NCI-H2196 treated with DMSO at 0.1 percent for 48 hours (cell line): ENCODE results near the gene MRGPRX2.

Source experiments
- DNase-seq: peaks from one replicate; lab custom pipeline; 2025; ENCODE audit not compliant: unreplicated experiment; lab: John Stamatoyannopoulos, UW

Gene MRGPRX2

DNA sequence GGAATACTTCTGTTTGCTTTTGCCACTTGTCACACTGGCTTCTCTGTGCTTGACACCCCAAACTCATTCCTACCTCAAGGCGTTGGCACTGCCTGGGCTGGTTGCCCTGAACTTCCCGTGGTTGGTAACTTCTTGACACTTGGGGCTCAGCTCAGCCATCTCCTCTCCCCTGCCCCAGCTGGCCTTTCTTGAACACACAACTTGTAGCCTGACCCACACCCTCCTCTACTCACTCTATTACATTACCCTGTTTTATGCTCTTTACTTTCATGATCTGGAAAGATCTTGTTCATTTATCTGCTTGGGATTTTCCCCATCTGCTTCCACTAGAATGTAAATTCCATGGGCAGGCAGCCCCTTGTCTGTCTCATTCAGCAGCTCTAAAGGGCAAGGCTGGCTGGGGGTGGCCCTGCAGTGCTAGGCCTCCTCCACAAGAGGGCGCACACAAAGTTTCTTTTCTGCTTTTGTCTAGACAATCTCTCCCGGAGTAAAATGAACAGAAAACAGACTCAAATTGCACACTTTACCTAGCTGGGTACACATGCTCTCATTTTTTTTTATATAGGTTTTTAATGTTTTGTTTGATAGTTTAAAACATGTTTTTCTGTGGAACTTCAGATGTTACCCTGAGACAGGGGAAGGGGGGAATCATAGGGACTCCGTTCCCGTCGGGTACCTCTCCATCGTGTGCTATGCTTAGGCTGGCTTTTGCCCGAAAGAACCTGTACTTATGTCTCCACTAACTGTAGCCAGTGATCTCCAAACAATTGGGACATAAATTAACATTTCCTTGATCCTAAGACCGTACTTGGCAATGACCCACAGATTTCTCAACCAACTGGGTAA lies 16.4 kb upstream of the MRGPRX2 start:
- DNase-seq, result peak; percentile 39

GRCh38 chr11:19075636-19076035 lies 15.1 kb upstream of the MRGPRX2 start:
- DNase-seq, result no peak

DNA sequence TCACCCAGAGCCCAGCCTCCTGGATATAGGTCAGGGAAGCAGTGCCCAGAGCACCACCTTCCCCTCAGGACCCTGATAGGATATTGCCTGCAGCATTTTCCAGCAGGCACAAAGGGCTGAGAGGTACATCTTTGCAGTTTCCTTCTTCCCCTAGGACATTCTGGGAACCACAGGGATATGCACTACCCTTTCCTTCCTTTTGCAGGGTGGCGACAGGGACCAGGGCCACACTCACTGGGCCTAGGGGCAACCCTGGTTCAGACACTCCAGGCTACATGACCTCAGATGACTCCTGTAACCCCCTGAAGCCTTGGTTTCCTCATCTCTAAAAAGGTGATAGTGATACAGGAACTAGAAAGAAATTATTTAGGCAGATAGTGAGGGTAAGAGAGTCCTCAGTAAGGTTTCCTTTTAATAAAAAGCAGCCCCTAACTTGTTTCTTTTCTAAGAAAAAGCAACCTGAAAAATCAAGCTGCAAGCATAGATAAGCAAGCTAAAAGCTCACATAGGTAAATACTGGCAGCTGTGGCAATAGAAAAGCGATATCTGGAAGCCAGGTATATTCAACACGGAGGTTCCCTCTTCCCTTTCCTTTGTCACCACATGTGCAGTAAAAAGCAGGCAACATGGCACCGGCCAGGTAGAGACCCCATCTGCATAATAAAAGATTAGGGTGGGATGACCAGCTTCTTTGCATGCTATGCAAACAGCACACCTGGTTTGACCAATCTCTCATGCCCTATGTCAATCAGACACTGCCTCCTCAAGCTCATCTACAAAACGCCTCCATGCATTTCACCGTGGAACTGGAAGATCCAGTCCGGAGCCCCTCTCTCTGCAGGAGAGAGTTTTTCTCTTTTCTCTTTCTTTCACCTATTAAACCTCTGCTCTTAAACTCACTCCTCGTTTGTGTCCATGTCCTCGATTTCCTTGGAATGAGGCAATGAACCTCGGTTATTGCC lies 13.2 kb upstream of the MRGPRX2 start:
- DNase-seq, result no peak

- DNase-seq, result no peak
These were observed 11.9 kb upstream of the MRGPRX2 start for GRCh38 chr11:19072464-19072863.

DNA sequence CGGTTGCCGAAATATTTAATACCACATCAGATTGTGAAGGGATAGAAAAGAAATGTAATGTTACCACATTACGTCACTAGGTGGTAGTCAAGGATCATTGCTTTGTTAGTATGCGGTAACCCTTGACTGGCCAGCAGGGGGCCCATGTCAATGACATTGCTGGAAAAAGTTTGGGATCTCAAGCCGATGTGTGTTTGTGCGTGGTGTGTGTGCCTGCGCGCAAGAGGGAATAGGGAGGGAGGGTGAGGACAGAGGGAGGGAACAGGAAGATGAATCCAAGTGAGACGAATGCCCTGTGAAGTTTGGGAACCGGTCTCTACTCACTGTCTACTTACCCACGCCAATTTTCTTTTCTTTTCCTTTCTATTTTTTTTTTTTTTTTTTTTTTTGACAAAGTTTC lies 10.7 kb upstream of the MRGPRX2 start:
- DNase-seq, result peak; percentile 73

DNA sequence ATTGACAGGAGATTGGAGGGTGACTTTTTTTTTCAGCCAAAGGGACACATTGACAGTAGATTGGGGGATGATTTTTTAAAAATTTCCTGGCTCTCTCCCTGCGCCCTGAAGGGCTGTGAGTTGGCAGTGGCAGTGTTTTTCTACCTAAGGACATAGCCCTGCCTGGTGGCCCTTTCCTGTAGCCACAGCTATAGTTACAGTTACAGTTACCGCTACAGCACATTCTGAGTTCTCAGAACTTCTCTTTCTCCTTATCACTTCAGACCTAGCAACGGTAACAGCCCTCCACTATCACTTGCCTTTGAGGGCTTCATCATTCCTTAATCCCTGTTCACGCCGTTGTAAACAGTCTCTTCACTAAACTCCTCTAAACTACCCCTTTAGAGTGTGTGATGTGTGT lies 684 bp downstream of the MRGPRX2 start:
- DNase-seq, result no peak

GRCh38 chr11:19055905-19056304 lies 4.6 kb downstream of the MRGPRX2 start:
- DNase-seq, result no peak

GRCh38 chr11:19055016-19055415 lies 5.5 kb downstream of the MRGPRX2 start:
- no peak for DNase-seq

DNA sequence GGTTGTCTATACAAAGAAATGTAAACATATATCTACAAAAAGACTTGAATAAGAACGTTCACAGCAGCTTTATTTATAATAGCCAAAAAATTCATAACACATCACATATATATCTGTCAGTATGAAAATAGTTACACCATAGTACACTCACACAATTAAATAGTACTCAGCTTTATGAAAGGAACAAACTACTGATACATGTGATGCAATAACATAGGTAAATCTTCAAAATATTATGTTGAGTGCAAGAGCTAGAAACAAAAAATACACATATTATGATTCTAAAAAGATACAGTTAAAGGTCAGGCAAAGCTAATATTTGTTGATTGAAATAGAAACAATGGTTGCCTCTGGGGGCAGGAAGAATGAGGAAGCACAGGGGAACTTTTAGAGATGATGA lies 6.6 kb downstream of the MRGPRX2 start:
- no peak for DNase-seq

DNA sequence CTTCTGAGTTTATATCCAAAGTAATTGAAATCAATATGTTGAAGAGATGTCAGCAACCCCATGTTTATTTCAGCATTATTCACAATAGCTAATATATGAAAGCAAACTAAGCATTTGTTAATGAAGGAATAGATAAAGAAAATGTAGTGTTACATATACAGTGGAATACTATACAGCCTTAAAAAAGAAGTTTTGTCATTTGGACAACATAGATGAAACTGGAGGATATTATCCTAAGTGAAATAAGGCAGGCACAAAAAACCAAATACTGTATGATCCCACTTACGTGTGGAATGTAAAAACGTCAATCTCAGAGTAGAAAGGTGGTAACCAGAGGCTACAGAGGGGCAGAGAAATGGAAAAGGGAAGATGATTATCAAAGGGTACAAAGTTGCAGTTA lies 10.2 kb downstream of the MRGPRX2 start:
- DNase-seq, result no peak

GRCh38 chr11:19049351-19049750 lies 11.2 kb downstream of the MRGPRX2 start:
- no peak for DNase-seq

DNA sequence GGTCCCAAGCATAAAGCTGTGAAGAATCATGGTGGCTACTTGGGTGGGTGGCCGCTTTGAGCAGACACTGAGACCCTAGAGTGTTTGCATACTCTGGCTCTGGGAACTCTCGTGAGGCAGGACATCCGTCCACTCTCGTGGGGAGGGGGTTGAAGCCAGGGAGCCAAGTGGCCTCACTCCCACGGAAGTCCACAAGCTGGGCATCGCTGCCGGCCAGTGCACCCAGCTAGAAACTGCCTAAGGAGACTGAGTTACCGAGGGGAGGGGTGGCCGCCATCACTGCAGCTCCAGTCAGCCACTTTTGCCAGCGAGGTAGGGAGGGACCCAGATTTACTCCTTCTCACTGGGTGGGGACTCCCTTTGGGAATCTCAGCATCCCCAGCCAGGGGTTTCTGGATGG lies 20.5 kb downstream of the MRGPRX2 start:
- no peak for DNase-seq

DNA sequence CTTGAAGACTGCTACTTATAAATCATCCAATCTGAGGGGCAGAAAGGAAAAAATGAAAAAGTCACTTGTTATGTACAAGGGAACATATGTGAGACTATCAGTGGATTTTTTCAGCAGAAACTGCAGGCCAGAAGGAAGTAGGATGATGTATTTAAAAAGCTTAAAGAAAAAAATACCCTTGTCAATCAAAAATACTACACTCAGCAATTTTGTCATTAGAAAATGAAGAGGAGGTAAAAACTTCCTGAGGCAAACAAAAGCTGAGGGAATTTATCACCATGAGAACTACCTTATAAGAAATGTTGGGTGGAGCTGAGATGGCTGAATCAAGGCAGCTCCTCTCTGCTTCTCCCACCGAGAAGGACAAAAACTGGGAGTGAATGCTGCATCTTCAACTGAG lies 21.1 kb downstream of the MRGPRX2 start:
- DNase-seq, result no peak

DNA sequence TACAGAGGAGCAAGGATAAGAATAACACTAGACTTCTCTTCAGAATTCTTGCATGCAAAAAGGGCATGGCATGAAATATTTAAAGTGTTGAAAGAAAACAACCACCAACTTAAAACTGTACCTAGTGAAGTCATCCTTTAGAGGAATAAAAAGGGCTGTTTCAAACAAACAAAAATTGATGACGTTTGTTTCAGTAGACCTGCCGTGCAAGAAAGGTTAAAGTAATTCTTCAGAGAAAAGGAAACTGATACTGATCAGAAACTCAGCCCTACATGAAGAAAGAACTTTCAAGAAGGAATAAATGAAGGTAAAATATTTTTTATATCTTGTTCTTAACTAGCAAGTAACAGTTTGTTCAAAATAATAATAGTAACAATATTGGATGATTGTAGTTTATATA lies 27.5 kb downstream of the MRGPRX2 start:
- DNase-seq, result no peak

DNA sequence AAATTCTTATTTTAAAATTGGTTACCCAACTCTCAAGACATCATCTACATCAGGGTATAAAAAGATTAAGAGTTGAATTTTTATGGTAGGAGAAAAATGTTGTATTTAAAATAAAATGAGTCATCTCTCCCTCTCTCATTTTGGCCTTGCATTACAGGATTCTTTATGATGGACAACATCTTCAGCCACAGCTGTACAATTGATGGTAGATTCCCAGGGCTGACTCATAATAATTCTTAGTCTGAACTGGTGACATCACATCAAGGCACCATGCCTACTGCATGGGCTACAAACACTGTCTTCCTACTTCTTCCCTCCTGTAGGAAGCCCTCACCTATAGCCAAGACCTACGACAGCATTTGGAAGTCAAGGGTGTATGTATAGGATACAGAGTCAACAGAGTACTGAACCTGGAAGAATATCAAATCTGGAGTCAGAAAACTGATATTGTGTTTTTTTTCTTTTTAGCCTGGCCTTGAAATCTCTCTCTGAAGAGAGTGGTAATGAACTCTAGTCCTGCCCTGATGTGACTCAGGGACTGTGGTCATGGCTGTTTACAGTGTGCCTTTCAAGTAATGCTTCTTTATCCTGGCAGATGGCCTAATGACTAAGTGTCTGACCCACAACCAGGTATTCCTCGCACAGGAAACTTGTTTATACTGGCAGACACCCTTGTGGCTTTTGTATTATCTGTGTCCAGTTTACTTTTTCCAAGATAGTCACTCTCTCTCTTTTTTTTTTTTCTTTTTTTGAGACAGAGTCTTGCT lies 32.5 kb downstream of the MRGPRX2 start:
- peak; percentile 14 for DNase-seq

- DNase-seq, result no peak
These were observed 33.7 kb downstream of the MRGPRX2 start for GRCh38 chr11:19026862-19027261.

DNA sequence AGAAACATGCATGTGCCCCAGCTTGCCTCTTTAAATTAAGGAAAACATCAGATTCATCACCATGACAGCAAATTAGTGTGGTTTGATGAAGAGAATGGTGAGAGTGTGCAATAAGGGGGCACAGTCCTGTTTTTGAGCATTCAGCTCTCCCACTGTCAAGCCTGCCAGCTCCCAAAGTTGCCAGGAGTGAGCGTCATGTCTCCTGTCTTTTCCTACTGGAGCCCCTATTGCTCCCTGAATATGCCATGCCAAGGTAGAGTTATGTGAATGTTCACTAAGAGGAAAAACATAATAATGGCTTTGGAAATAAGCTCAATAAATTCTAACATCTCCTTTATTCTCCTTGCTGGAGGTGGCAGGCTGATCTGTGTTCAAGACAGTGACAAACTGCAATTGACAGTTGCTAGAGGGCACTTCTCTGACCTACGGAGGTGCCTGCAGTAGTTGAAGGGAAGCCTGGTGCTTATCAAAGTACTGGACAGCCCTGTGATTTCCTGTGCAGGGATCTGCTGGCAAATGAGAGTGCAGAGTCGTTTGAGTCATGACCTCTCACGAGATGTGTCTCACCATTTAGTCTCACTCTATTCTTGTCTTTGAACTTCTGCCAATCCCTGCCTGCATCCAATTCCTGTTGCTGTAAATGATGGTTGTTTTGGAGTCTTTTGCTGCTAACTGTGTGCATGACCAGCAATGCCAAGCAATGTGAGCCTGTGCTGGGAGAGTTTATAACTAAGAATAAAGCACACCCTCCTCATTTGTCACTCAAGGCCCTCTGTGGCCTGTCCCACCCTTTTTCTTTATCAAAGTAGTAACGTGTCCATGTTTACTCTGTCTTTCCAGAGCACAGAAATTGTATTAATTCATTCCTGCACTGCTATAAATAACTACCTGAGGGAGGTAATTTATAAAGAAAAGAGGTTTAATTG lies 34.8 kb downstream of the MRGPRX2 start:
- no peak for DNase-seq

DNA sequence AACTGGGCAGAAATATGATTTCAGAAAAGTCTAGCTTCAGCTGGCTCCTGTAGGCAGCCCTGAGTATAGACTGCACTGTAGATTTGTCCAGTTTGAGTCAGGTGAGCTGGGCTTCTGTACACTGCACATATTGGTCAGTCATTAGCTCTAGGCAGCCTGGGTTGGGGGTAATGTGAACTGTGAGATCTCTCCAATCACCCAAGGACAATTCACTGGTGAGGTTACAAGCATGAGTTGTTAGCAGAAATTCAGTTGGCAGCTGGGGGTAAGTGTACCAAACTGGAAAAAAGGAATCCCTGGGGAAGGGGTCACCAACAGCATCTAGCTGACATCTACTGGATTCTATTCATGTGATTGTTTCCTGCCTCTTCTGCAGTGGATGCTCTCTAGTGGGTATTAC lies 39.7 kb downstream of the MRGPRX2 start:
- no peak for DNase-seq

- DNase-seq, result no peak
These were observed 41.6 kb downstream of the MRGPRX2 start for GRCh38 chr11:19018901-19019300.

DNA sequence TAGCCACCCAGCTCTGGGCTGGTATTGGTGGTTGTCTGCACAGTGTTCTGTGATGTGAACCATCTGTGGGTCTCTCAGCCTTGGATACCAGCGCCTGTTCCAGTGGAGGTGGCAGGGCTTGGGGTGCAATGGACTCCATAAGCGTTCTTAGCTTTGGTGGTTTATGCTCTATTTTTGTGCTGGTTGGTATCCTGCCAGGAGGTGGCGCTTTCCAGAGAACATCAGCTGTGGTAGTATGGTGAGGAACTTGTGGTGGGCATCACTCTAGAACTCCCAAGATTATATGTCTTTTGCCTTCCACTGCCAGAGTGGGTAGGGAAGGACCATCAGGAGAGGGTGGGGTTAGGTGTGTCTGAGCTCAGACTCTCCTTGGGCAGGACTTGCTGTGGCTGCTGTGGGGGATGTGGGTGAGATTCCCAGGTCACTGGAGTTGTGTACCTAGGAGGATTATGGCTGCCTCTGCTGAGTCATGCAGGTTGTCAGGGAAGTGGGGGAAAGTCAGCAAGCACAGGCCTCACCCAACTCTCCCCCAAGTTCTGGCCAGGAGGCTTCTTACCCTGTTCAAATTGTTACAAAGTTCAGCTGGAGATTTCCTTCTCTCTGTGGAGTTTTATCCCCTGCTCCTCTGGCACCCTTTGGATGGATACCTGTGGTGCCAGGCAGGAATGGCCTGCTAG lies 47.2 kb downstream of the MRGPRX2 start:
- no peak for DNase-seq
